ENCODE measurements around the gene MZF1. TPM values are rescaled to one million over a fixed set of nuclear protein-coding genes. Genes with fewer than 3 reads are reported as not detected.

MZF1 gene
- polyA plus RNA-seq, 3 donors, result 1.6 to 55.6 (median 1.7) TPM

DNA sequence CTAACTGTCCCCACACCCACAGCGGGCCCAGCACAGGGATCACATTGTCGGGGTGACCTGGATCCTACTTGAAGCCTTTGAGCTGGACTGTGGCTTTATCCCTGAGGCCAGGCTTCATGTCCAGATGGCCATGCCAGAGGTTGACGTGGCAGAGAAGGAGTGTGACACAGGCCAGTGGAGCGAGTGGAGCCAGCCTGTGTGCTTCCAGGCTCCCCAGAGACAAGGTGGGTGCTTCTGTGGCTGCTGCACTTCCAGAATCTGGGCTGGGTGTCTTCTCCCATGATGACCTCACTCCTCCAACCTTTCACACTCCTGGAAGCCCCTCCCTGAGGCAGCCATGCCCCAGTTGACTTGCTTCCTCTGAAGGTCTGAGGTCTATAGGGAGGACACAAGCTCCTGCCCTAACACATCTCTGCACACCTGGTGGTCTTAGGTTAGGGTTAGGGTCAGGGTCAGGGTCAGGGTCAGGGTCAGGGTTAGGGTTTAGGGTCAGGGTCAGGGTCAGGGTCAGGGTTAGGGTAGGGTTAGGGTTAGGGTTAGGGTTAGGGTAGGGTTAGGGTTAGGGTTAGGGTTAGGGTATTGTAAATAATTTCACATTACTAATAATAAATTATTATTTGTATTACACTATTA lies 13.1 kb upstream of the MZF1 start:
- WGBS (ENCODE audit: insufficient coverage), result 95% methylated on average over 4 of the region's 4 CpGs
- Histone ChIP-seq H2AFZ (ENCODE audit: insufficient read depth, low read depth, low read length, poor library complexity, severe bottlenecking) (no peak overlapping the region), H3K27me3 (ENCODE audit: control insufficient read depth in 2 of 2, insufficient read depth in 2 of 2, low read length in 2 of 2) (no peaks in the 10 kb centered on the region), H3K4me1 (ENCODE audit: control insufficient read depth in 1 of 2, insufficient read depth in 2 of 2, low read length in 2 of 2) (no peaks in the 10 kb centered on the region), H3K9ac (ENCODE audit: insufficient read depth, low read length, poor library complexity, severe bottlenecking) (no peak overlapping the region), H3K4me3 (replicated peaks in 1 of 3; ENCODE audit: low read depth in 2 of 3, low read length in 3 of 3) (no peak overlapping the region), H3K9me3 (replicated peaks in 1 of 2; ENCODE audit: control insufficient read depth in 1 of 2, insufficient read depth in 1 of 2, low read length in 2 of 2) (no peaks in the 10 kb centered on the region), H3K4me2 (replicated peaks; ENCODE audit: extremely low read depth, low read length, poor library complexity, severe bottlenecking) (no peak overlapping the region), H3K36me3 (replicated peaks in 1 of 2; ENCODE audit: control insufficient read depth in 1 of 2, insufficient read depth in 2 of 2, low read length in 2 of 2) (peaks cover 12 to 27% of the 10 kb centered on the region in 2 donors), H3K79me2 (ENCODE audit: insufficient read depth, low read length) (no peaks in the 10 kb centered on the region), H4K20me1 (ENCODE audit: insufficient read depth, low read length) (peaks cover 5% of the 10 kb centered on the region), H3K27ac (ENCODE audit: low read depth in 1 of 2, low read length in 2 of 2) (no peak overlapping the region)
- Mint-ChIP-seq H3K9me3 (peaks cover 0 to 1% (median 0%) of the 10 kb centered on the region in 7 donors), H3K27me3 (ENCODE audit: low read depth in 3 of 3) (peaks cover 0 to 4% (median 3%) of the 10 kb centered on the region in 3 donors), H3K4me3 (no peak overlapping the region), H3K36me3 (peaks cover 21 to 35% of the 10 kb centered on the region in 2 donors), H3K4me1 (peaks cover 1% of the 10 kb centered on the region), H3K27ac (no peak overlapping the region)
- intact Hi-C loops (cut with micrococcal nuclease), result no loop called here
- peak in 1 of 3 donors; percentile 2 for DNase-seq
- TF ChIP-seq, protein P1, sequence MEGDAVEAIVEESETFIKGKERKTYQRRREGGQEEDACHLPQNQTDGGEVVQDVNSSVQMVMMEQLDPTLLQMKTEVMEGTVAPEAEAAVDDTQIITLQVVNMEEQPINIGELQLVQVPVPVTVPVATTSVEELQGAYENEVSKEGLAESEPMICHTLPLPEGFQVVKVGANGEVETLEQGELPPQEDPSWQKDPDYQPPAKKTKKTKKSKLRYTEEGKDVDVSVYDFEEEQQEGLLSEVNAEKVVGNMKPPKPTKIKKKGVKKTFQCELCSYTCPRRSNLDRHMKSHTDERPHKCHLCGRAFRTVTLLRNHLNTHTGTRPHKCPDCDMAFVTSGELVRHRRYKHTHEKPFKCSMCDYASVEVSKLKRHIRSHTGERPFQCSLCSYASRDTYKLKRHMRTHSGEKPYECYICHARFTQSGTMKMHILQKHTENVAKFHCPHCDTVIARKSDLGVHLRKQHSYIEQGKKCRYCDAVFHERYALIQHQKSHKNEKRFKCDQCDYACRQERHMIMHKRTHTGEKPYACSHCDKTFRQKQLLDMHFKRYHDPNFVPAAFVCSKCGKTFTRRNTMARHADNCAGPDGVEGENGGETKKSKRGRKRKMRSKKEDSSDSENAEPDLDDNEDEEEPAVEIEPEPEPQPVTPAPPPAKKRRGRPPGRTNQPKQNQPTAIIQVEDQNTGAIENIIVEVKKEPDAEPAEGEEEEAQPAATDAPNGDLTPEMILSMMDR (IDR thresholded peaks at IDR 0.05), result no peak

DNA sequence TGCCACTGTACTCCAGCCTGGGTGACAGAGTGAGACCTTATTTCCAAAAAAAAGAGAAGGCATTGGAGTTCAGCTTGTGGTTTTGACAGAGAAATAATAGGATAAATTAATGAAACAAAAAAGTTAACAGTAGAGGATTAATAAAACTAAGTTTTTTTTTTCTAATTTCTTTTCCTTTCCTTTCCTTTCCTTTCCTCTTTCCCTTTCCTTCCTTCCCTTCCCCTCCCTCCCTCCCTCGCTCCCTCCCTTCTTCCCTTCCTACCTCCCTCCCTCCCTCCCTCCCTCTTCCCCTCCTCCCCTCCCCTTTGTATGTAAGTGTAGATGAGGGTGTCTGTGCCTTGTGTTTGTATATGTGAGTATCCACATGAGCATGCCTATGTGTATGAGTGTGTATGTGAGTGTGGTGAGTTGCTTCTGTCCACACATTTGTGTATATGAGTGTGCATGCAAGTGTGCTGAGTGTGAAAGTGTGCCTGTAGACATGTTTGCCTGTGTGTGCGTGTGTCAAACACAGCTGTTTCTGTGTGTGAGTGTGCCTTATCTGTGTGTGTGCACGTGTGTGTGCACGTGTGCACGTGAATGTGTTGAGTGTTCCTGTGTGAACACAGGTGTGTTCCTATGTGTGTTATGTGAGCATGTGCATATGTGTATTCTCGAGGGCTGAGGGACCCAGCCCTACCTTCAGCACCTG lies 12.5 kb upstream of the MZF1 start:
- Mint-ChIP-seq H3K4me3 (no peak overlapping the region), H3K27me3 (ENCODE audit: low read depth in 3 of 3) (peaks cover 0 to 5% (median 3%) of the 10 kb centered on the region in 3 donors), H3K36me3 (peaks cover 22 to 37% of the 10 kb centered on the region in 2 donors), H3K4me1 (peaks cover 4% of the 10 kb centered on the region), H3K27ac (peak overlapping the region in 4 of 7 donors; percentile 31 to 68 (median 60)), H3K9me3 (peaks cover 0 to 1% (median 0%) of the 10 kb centered on the region in 7 donors)
- H2AFZ ChIP-seq (ENCODE audit: insufficient read depth, low read depth, low read length, poor library complexity, severe bottlenecking), result no peak overlapping the region
- no peaks in the 10 kb centered on the region for H3K9me3 ChIP-seq (replicated peaks in 1 of 2; ENCODE audit: control insufficient read depth in 1 of 2, insufficient read depth in 1 of 2, low read length in 2 of 2)
- no peaks in the 10 kb centered on the region for H3K27me3 ChIP-seq (ENCODE audit: control insufficient read depth in 2 of 2, insufficient read depth in 2 of 2, low read length in 2 of 2)
- no peak overlapping the region for H3K4me2 ChIP-seq (replicated peaks; ENCODE audit: extremely low read depth, low read length, poor library complexity, severe bottlenecking)
- DNase-seq, result peak in 1 of 3 donors; percentile 1
- no peaks in the 10 kb centered on the region for H3K79me2 ChIP-seq (ENCODE audit: insufficient read depth, low read length)
- H3K27ac ChIP-seq (ENCODE audit: low read depth in 1 of 2, low read length in 2 of 2), result no peak overlapping the region
- TF ChIP-seq, protein P1 (IDR thresholded peaks at IDR 0.05), result no peak
- no peak overlapping the region for H3K4me3 ChIP-seq (replicated peaks in 1 of 3; ENCODE audit: low read depth in 2 of 3, low read length in 3 of 3)
- peaks cover 6% of the 10 kb centered on the region for H4K20me1 ChIP-seq (ENCODE audit: insufficient read depth, low read length)
- H3K9ac ChIP-seq (ENCODE audit: insufficient read depth, low read length, poor library complexity, severe bottlenecking), result no peak overlapping the region
- H3K36me3 ChIP-seq (replicated peaks in 1 of 2; ENCODE audit: control insufficient read depth in 1 of 2, insufficient read depth in 2 of 2, low read length in 2 of 2), result peaks cover 12 to 27% of the 10 kb centered on the region in 2 donors
- WGBS (ENCODE audit: insufficient coverage), result 100% methylated on average over 1 of the region's 6 CpGs
- peaks cover 0 to 2% of the 10 kb centered on the region in 2 donors for H3K4me1 ChIP-seq (ENCODE audit: control insufficient read depth in 1 of 2, insufficient read depth in 2 of 2, low read length in 2 of 2)
- intact Hi-C loops (cut with micrococcal nuclease), result no loop called here
